Panc1 (cell line): Measurements from ENCODE around the gene SLC4A7. TPM values are rescaled to one million over a fixed set of nuclear protein-coding genes. Genes with fewer than 3 reads are reported as not detected.

ENCODE experiments used
- ATAC-seq: fragments of 200-7000 bp; cut with Tn5 transposase; 2 replicates; pipeline ENCODE4 v1.9.1; 2020; ENCODE audit warnings: mild to moderate bottlenecking, moderate library complexity
- BruUV-seq: library from RNA; stranded (reverse); fragments of 400-500 nt; replicated peaks from 2 replicates; lab custom pipeline; 2021; lab: Mats Ljungman, UMichigan
- CTCF ChIA-PET: fragments of 300-600 bp; sonication (Branson Sonifier 250); formaldehyde crosslinking; loops from one replicate; lab custom pipeline; 2022; ENCODE audit warnings: antibody characterized with exemption; lab: Charles Lee
- POLR2A ChIA-PET: fragments of 300-600 bp; sonication (Branson Sonifier 250); formaldehyde crosslinking; loops from one replicate; lab custom pipeline; 2022; ENCODE audit warnings: antibody characterized with exemption; lab: Charles Lee
- DNase-seq: peaks from one replicate; pipeline ENCODE4 v3.0.0-alpha.2; 2010; ENCODE audit warnings: low read depth, low spot score
- H3K27ac ChIP-seq: 2 replicates; pipeline ENCODE4 v1.5.1; 2011; ENCODE audit warnings: mild to moderate bottlenecking, low read length, inconsistent platforms
- H3K27me3 ChIP-seq: fragments of 200-500 bp; sonication (Bioruptor generic); 2 replicates; pipeline ENCODE4 v1.6.0; 2014; ENCODE audit warnings: low read length, inconsistent platforms; ENCODE audit not compliant: control insufficient read depth, insufficient read depth
- H3K36me3 ChIP-seq: fragments of 200-500 bp; sonication (Bioruptor generic); 2 replicates; pipeline ENCODE4 v1.5.1; 2014; ENCODE audit warnings: inconsistent platforms, mild to moderate bottlenecking, low read length, moderate library complexity; ENCODE audit not compliant: control insufficient read depth, insufficient read depth
- H3K4me1 ChIP-seq: 2 replicates; pipeline ENCODE4 v1.5.1; 2011; ENCODE audit warnings: inconsistent platforms, mild to moderate bottlenecking, low read length, moderate library complexity; ENCODE audit not compliant: control insufficient read depth, insufficient read depth
- H3K4me3 ChIP-seq, 2 experiments: 2 replicates each; pipeline ENCODE4 v1.5.1; 2011 to 2012; ENCODE audit warnings: low read depth in 2 of 2, low read length in 2 of 2, mild to moderate bottlenecking in 2 of 2, inconsistent platforms in 1 of 2, moderate library complexity in 1 of 2
- H3K9me3 ChIP-seq: fragments of 200-500 bp; sonication (Bioruptor generic); 2 replicates; pipeline ENCODE4 v1.5.1; 2014; ENCODE audit warnings: low read depth, mild to moderate bottlenecking, inconsistent platforms, low read length, moderate library complexity; ENCODE audit not compliant: control insufficient read depth, insufficient read depth
- CTCF ChIP-seq: fragments of 450-650 bp; IDR thresholded peaks from 2 replicates; pipeline ENCODE4 v1.5.1; 2017; ENCODE audit warnings: mild to moderate bottlenecking
- POLR2AphosphoS5 ChIP-seq: IDR thresholded peaks from 2 replicates; pipeline ENCODE4 v1.6.1; 2012; ENCODE audit warnings: mild to moderate bottlenecking, low read depth, low read length, moderate library complexity
- SIN3A ChIP-seq: IDR thresholded peaks from 2 replicates; pipeline ENCODE4 v1.6.1; 2012; ENCODE audit warnings: low read depth, mild to moderate bottlenecking, low read length, moderate library complexity, borderline replicate concordance; ENCODE audit not compliant: insufficient read depth
- TCF7L2 ChIP-seq: IDR thresholded peaks from 2 replicates; pipeline ENCODE4 v1.6.1; 2011; ENCODE audit warnings: mild to moderate bottlenecking, low read depth, low read length, inconsistent platforms
- in situ Hi-C: cut with HindIII; loops from 2 replicates; pipeline ENCODE4 v1.10.0; 2016; ENCODE audit warnings: low sequenced_read_pairs, low pct_unique_long_range_greater_than_20kb
- intact Hi-C: fragments of 100-400 bp; cut with micrococcal nuclease; formaldehyde crosslinking; loops from one replicate; pipeline ENCODE4 v1.10.0; 2022; ENCODE audit not compliant: unreplicated experiment
- total RNA-seq: library from RNA; stranded (reverse); gene quantifications from one replicate; pipeline ENCODE4 v1.2.1, GENCODE V29; 2021; ENCODE audit not compliant: unreplicated experiment
- TF ChIP-seq, protein P1 (sequence below), 2 experiments: IDR thresholded peaks; 2 replicates each; pipeline ENCODE4 v1.6.1; 2011 to 2012; ENCODE audit warnings: low read depth in 2 of 2, control low read depth in 1 of 2, low read length in 1 of 2, mild to moderate bottlenecking in 1 of 2, moderate library complexity in 1 of 2; ENCODE audit not compliant: insufficient read depth in 1 of 2

The SLC4A7 gene
- total RNA-seq, 1 experiment from 2014 or later = 99.4 TPM

DNA sequence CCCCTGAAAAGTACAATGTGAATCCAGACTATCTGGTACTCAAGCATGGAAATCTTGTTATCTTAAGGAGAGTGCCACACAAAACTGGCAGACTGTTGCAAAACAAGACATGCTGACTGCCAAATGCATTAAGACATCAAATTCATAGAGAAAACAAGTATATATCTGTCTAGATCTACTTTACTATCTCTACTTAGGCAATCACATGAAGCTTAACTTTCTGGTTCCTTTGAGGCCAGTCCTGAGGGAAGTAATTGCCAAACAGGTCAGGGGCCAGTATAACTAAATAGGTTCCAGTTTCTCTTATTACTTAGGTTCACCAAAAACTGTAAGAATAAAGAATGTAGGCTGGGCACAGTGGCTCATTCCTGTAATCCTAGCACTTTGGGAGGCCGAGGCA lies 15.9 kb upstream of the SLC4A7 start:
- Histone ChIP-seq H3K27ac (peak overlapping the region; percentile 52; the same call in 1 of the 2 replicates), H3K9me3 (no peaks in the 10 kb centered on the region), H3K4me1 (peaks cover 15% of the 10 kb centered on the region), H3K27me3 (no peaks in the 10 kb centered on the region), H3K4me3 (no peak overlapping the region), H3K36me3 (no peaks in the 10 kb centered on the region)
- ATAC-seq (no peak), DNase-seq (no peak)
- no peak for TF ChIP-seq TCF7L2
- no peak for TF ChIP-seq SIN3A
- TF ChIP-seq, protein P1, sequence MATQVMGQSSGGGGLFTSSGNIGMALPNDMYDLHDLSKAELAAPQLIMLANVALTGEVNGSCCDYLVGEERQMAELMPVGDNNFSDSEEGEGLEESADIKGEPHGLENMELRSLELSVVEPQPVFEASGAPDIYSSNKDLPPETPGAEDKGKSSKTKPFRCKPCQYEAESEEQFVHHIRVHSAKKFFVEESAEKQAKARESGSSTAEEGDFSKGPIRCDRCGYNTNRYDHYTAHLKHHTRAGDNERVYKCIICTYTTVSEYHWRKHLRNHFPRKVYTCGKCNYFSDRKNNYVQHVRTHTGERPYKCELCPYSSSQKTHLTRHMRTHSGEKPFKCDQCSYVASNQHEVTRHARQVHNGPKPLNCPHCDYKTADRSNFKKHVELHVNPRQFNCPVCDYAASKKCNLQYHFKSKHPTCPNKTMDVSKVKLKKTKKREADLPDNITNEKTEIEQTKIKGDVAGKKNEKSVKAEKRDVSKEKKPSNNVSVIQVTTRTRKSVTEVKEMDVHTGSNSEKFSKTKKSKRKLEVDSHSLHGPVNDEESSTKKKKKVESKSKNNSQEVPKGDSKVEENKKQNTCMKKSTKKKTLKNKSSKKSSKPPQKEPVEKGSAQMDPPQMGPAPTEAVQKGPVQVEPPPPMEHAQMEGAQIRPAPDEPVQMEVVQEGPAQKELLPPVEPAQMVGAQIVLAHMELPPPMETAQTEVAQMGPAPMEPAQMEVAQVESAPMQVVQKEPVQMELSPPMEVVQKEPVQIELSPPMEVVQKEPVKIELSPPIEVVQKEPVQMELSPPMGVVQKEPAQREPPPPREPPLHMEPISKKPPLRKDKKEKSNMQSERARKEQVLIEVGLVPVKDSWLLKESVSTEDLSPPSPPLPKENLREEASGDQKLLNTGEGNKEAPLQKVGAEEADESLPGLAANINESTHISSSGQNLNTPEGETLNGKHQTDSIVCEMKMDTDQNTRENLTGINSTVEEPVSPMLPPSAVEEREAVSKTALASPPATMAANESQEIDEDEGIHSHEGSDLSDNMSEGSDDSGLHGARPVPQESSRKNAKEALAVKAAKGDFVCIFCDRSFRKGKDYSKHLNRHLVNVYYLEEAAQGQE (IDR thresholded peaks at IDR 0.05; ENCODE audit: insufficient read depth in 1 of 2, low read depth in 2 of 2, low read length in 1 of 2) = no peak
- TF ChIP-seq CTCF = no peak
- TF ChIP-seq POLR2AphosphoS5 = no peak
- POLR2A ChIA-PET = no interaction called here
- BruUV-seq = no TSS peak
- intact Hi-C loops = no loop called here
- CTCF ChIA-PET = no interaction called here
- in situ Hi-C loops = no loop called here

- POLR2A ChIA-PET = no interaction called here
Observed at GRCh38 chr3:27494784-27495183, 10.6 kb upstream of the SLC4A7 start.

More at GRCh38 chr3:27494784-27495183, 10.6 kb upstream of the SLC4A7 start:
- CTCF ChIA-PET = no interaction called here
- DNase-seq (no peak), ATAC-seq (no peak)
- no peaks in the 10 kb centered on the region for H3K36me3 ChIP-seq
- peak overlapping the region; percentile 63; the same call in 1 of the 2 replicates for H3K27ac ChIP-seq
- peaks cover 4% of the 10 kb centered on the region for H3K4me1 ChIP-seq
- H3K9me3 ChIP-seq = no peaks in the 10 kb centered on the region
- no TSS peak for BruUV-seq
- no peak overlapping the region for H3K4me3 ChIP-seq
- no peak for TF ChIP-seq CTCF
- no peak for TF ChIP-seq POLR2AphosphoS5
- TF ChIP-seq, protein P1 (IDR thresholded peaks at IDR 0.05; ENCODE audit: insufficient read depth in 1 of 2, low read depth in 2 of 2, low read length in 1 of 2) = no peak
- no peak for TF ChIP-seq TCF7L2
- TF ChIP-seq SIN3A = no peak
- in situ Hi-C loops (no loop called here), intact Hi-C loops (no loop called here)
- H3K27me3 ChIP-seq = no peaks in the 10 kb centered on the region
